GM21390 (cell line): ENCODE measurements around the gene TWF1.
"Not testable (repeated sequence)": the region's sequence is repeated elsewhere in the genome, so short reads cannot be mapped to it uniquely, and the experiment has no call there.

Source experiments
- ATAC-seq: cut with Tn5 transposase; IDR thresholded peaks from one replicate; pipeline ENCODE4 v1.9.1; 2021; ENCODE audit not compliant: unreplicated experiment

Gene TWF1

DNA sequence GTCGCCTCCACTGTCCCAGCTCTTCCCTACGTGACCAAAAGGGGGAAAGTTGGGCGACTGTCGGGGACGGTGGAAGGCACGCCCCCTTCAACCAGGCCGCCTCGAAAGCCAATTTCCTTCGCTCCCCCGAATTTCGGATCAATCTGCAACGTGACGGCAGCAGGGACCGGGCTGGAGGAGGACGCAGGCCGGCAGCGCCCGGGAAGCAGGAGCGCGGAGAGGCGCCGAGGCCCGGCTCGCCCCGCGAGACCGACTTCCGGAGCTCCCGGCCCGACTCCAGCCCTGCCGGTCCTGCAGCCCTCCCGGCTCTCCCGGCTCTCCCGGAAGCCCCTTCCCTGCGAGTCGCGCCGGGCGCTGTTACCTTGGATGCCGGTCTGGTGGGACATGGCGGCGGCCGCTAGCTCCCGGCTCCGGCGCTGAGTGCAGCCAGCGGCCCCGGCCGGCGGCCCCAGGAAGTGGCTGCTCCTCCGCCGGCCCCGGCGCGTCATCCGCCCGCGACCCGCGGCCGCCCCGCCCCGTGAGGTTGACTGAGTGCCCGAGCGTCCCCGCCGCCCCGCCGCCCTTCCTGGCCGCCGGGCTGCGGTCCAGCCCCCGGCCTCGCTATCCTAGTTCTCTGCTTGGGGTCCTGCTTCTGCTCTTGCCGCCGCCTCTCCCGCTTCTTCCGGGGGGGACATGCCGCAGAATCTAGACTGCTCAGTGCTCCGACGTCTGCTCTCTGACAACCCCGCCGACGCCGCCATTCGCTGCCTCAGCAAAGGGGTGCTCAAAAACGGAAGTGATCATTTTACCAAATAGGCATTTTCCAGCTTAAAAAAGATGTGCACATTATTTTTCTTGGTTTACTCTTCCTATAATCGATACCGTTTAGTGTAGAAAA, at the start of gene TWF1:
Gene TWF1 (minus strand): TSS at position 458 of the 877 bp plus-strand sequence. CDS start 72 bp downstream, at position 386.
- ATAC-seq: peak; percentile 95

DNA sequence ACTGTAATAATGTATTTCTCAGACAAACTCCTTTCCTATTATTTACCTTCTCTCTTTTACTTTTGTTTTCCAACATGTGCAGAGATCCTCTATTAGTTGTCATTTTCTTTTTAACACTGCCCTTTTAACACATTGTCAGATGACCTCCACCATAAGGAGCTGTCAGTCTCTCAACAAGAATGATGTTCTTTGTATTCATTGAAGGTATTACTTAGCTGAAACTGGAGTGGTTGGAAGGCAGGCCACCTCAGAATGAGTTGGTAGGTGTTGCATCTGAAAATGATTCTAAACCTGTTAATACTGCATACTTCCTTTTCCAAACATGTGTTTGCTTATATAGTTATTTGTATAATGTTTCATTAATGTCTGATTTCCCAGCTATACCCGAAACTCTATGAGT, 46.6 kb upstream of the TWF1 start:
- no peak for ATAC-seq

DNA sequence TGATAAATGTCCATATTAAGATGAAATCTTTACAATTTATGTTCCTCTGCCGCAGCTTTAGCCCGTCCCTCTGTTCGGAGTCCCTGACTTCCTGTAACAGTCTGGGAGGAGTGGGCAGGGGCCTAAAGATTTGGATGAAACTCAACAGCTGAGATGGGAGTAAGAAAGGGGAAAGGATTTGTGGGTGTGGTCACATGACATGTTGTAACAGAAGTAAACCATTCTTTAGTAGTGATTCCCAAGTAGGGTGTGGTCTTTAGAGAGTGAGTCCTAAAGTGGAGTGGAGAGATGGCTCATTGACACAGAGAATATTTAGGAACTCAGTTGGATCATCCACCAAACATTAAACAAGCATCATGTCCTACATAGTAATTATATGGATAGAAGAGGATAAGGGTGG, 42.7 kb upstream of the TWF1 start:
- no peak for ATAC-seq

DNA sequence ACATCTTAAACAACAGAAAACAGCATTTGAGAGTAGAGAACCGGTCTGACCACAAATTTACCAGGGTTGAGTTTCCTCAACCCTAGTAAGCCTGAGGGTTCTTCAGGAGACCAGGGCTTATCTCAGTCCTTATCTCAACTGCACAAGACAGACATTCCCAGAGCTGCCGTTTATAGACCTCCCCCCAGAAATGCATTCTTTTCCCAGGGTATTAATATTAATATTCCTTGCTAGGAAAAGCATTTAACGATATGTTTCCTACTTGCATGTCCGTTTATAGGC, 42.0 kb upstream of the TWF1 start:
- ATAC-seq: no peak

DNA sequence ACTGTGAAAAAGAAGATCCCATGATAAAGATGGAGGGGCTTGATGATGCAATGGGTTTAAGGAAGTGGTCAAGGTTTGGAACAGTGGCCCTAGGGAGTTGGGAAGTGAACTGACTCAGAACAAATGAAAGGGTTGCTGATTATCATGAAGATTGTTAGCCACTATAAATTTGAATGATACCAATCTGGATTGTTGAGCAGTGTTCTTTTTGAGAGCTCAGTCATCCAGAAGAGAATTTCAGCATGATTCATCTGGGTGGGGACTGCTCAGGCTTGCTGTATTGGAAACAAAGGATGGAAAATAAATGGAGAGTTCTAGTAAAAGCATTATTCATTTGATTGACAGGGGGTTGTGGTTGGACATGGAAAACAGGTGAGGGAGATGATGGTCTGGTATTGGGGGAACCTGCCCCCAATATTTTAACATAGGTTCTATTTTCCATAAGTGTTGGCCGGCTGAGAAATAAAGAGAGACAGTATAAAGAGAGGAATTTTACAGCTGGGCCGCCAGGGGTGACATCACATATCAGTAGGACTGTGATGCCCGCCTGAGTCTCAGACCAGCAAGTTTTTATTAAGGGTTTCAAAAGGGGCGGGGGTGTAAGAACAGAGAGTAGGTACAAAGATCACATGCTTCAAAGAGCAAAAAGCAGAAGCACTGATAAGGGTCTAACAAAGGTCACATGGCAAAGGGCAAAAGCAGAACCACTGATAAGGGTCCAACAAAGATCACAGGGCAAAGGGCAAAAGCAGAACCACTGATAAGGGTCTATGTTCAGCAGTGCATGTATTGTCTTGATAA, 41.5 kb upstream of the TWF1 start:
- ATAC-seq: not testable (repeated sequence)

DNA sequence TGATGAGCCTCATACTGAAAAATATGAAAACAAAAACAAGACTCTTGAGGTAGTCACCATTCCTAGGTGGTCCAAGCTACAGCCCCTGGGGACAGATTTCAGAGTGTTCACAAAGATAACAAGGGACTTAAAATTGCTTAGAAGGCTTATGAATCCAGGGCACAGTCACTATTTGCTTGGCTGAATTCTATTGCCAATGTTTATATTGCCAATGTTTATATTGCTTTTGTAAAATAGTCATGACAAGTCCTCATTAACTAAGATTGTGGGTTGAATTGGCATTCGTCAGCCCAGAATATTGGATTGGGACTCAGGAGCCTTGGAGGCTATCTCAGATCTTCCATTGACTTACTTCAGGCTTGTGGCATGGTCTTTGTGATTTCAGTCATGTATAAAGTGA, 36.1 kb upstream of the TWF1 start:
- no peak for ATAC-seq

DNA sequence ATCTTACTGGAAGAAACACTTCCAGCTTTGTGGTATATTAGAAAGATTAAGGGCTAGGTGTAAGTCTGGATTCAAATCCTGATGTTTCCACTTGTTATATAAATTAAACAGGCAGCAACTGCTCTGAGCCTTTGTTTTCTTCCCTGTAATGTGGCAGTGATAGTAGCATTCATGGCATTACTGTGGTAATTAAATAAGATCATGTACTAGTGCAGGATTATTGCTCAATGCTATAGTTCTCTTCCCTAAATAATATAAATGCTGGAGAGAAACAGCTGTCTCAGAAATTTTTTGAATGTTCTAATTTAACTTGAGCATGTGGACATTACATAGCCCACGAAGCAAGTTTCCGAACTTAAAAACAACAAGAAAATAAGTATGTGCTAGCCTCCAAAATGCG, 35.1 kb upstream of the TWF1 start:
- no peak for ATAC-seq

DNA sequence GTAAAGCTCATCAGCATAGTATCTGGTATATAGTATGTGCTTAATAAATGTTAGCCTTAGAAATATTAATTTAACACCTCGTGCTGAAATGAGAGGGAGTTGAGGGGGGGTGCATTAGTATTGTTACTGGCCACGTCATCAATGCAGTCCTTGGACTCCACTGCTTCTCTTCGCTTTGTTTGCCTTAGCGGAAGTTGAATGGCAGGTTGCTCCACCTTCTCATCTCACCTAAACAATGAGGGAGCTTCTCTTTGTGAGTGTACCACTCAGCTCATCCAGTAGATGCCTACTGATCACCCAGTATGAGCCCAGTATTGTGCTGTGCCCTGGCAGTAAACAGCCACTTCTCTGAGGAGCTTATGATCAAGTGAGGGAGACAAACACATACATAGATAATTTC, 34.2 kb upstream of the TWF1 start:
- ATAC-seq: no peak

DNA sequence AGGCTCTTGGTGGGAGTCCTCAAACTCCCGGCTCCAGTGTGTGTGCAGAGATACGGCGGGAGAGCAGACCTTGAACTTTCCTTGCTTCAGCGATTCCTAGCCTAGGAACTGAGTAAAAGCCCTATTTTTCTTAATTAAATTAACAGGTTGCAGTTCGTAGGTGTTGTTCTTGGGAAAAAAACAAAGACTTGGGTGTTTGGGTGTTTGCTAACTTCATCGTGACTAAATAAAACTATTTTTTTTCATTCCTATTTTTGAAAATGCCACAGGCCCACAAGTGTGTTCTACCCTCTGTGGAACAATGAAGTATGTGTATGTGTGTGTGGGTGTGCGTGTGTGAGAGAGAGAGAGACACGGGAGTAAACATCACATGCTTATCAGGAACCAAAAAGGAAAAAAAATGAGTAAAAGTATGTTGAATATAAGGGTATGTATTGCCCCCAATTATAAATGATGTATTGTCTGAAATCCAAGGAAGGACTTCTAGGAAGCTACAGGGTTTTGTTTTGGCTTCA, 30.4 kb upstream of the TWF1 start:
- ATAC-seq: peak; percentile 20

DNA sequence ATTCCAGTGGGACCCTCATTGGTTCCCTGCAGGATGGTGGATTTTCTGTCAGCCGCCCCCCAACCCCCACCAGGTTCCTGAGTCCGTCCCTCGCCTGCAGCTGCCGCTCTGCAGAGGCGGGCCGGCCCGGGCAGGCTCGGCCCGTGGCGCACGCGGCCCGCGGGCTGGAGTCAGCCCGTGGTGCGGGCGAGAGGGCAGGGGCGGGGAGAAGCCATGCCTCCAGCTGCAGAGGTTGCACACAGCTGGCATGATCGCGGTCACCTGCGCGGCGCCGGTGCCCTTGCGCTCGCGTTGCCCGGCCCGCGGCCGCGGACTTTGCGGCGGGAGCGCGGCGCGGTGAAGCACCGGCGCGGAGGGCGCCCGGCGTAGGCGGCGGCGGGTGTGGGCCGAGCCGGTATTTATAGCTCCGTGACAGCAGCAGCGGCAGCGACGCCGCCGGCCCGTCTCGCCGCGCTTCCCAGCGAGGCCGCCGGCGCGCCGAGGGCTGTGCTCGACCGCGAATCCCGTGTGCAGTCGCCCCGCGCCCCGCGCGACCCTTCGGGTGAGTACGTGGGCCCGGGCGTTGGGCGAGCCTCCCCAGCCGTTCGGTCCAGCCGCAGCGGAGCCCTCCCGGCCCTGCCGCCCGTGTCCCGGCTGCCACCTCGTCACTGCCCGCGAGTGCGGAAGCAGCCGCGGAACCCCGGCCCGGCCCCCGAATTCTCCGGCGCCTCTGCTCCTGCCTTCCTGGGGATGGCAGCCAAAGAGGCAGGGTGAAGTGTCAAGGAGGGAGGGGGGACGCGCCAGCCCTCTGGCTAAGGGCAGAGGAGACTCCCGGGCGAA, 29.7 kb upstream of the TWF1 start, which contains the start of gene TMEM117:
Gene TMEM117 (plus strand): TSS at position 426 of the 819 bp plus-strand sequence.
- peak; percentile 76 for ATAC-seq

DNA sequence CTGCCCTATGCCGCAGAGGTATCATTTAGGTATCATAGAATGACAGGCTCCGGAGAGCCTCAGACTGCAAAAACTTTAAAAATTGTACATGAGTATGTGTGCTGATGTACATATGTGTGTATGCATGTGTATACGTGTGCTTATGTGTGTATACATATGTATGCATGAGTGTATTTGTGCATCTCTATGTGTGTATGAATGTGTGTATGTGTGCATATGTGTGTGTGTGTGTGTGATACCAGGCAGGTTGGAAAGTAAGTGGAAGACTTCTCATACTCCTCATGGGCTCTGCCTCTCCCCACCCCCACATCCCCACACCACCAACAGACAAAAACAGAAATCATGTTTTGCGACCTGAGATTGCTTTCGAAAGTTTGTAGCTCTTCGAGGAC, 29.1 kb upstream of the TWF1 start:
- peak; percentile 8 for ATAC-seq

DNA sequence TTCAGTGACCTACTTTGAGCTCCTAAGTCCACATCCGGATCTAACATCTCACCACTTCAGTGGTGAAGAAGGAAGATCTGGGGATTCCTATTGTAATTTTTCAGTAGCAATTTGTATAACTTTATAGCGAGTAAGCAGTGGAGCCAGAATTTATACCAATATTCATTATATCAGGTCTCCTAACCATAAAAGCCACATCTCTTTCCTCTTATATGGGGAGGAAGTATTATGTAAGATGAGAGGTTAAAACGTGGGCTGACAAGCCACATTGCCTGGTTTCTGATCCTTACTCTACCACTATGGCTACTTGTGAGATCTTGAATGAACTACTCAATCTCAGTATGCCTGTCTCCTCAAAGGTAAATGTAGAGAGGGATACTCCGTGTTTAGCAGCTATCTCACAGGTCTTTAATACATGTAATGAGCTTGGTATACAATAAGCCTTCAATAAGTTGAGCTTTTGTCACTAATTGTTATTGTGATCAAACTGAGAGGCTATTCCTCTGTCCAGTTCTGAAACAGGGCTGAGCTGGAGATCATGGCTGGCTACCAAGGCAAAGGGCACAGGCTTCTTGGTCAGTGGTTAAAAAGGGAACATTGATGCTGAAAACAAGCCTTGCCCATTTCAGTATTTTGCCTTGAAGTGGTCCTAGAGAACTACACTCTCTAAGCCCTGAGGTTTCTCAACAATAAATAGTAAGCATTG, 26.5 kb upstream of the TWF1 start:
- no peak for ATAC-seq

DNA sequence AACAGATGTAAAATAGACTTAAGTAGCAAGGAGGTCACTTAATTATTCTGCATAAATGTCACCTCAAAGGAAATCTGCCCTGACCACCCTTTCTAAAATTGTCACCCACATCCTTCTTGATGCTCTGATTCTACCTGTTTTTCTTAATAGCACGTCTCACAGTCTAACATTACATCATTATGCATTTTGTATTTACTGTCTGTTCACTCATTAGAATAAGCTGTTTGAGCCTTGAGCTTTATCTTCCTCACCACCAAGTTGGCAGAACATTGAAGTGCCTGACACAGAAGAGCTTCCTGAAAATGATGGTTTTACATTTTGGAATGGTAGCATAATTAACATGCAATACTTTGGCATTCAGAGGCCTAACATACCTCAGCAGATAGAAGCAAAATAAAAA, 21.0 kb upstream of the TWF1 start:
- ATAC-seq: no peak

DNA sequence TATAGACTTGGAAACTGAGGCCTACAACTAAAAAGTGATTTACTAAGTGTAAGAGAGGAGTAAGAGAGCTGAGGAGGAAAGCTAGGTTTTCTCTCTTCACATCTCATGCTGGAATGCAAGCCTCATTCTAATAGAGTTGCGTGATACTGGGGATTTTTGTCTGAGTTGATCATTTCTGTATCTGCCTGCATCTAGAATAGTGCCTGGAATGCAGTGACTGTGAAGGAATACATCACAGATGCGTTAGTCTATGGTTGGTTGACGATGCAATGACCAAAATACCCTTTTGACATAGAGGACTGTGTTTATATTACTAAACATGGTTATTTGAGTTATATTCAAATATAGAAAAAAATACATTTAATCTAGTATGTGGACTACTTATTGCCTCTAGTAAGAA, 20.6 kb upstream of the TWF1 start:
- ATAC-seq: no peak

DNA sequence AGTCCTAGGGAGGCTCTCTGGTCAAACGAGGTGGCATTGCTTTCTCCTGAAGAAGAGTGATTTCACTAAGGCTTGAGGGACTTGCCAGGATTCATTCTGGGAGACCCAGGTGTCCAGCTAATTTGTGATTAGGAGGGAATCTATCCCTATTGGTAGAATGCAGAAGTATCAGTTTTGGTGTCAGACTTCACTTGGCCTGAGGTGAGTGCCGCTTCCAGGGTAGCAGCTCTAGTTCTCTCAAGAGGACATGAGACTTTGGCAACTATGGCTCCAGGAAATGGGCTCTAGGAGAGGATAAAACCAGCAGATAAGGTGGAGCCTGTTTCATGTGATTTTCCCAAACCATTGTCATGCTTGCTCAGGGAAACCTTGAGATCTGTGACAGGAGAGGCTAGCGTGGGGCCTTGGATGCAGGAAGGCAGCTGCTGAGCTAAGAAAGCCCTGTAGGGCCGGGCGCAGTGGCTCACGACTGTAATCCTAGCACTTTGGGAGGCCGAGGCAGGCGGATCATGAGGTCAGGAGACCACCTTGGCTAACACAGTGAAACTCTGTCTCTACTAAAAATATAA, 18.2 kb upstream of the TWF1 start:
- no peak for ATAC-seq

DNA sequence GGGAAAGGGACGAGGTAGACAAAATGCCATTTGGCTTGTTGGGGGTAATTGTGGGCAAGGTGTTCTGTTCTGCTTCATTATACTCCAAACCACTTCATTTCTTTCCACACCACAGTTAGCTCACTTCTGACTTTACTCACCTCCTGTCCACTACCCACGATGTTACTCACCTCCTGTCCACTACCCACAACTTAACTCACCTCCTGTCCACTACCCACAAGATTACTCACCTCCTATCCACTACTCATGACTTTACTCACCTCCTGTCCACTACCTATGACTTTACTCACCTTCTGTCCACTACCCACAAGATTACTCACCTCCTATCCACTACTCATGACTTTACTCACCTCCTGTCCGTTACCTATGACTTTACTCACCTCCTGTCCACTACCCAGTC, 10.1 kb upstream of the TWF1 start:
- ATAC-seq: no peak

DNA sequence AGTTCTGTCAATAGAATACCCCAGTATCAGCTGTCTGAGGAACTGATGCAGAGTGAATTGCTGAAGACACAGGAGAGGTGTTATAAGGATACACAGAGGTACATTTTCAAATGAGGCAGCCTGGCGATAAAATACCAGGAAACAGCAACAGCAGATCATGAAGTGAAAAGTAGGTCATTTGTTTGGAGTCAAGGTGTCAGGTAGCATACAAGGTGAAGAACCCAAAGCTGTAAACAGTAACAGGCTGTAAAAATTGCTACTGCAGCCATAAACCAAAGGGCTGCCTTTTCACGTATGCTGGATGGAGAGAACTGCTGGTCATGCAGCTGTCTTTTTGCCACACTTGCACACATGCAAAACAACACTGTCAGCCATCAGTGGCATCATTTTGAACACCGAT, 9.3 kb upstream of the TWF1 start:
- ATAC-seq: no peak

DNA sequence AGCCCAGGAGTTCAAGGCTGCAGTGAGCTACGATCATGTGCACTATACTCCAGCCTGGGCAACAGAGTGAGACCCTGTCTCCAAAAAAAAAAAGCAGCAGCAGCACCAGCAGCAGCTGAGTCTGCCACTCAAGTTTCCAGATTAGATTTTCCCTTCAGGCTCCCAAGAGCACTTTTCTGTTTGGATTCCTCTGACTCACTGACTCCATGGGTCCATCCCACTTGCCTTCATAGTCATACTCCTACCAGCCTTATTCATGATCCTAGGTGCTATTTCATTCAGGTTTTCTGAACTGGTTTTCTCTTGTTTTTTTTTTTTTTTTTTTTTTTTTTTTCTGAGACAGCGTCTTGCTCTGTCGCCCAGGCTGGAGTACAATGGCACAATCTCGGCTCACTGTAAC, 6.8 kb upstream of the TWF1 start:
- no peak for ATAC-seq

DNA sequence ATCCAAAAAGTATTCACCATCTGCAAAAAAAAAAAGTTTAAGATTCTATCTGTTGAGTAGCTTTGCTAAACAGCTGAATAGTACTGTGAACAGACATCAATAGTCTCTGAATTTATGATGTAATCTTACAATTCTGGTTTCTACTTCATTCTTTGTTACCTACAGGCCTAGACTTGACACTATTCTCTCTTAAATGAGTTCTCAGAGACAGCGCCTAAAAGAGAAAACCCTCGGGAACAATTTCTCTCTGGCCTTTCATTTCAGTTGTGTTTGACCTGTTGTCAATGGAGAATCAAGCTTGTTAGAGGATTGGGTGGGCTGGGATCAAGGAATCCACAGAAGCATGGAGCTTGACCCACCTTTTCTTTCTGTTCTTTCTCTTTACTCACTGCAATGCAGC, 5.9 kb upstream of the TWF1 start:
- no peak for ATAC-seq

DNA sequence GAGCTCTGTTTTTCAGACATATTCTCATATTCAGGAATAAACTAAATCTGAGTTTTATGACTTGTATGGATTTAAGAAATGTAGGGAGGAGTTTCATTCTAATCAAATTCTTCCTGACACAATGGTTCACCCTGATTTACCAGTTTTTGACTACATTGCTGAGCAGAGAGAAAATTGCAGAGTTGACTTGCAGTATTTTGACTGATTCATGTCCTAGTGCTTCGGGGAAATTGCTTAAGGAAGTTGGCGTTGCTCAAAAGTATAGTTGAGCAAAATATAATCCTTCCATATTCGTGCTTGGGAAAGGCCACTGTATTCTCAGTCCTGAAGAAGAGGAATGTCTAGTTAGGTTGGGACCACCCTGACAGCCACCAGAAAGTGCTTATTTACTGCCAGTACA, 1.3 kb upstream of the TWF1 start:
- no peak for ATAC-seq

DNA sequence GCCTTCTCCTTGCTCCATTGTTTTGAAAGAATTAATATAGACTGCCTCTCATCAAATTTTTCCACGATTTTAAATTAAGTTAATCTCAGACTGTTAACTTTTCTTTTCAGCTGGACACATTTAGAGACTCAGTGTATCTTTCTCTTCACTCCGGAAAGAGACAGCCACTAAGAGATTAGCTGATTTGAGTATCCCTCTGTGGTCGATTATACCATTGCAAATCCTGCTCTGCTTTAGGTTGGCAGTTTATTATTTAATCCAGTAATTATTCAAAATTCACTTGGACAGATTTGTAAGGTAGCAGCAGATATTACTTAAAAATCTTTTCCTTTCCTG, 588 bp upstream of the TWF1 start:
- no peak for ATAC-seq
